Measurements from ENCODE around the gene DTX2.
"Not testable (repeated sequence)": the region's sequence is repeated elsewhere in the genome, so short reads cannot be mapped to it uniquely, and the experiment has no call there.

DNA sequence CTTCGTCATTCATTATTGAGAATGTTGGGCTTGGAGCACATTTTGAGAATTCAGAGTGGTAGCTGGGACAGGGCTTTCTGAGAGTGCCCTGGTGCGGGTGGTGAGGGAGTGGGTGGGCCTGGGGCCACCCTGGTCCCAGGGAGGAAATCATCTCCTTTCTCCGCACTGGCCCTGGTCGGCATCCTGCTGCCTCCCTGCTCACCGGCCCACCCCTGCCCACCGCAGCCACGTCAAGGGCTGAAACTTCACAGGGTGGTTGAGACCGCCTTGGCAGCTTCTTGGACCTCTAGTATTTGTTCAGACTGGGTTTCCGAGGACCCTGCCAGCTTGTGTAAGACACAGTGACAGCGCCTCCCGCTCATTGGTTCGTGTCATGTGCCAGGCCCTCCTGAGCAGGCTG is 22.9 kb downstream of the DTX2 start:
- not testable (repeated sequence) for TF ChIP-seq CEBPB (IDR thresholded peaks at IDR 0.05); KDM1A (IDR thresholded peaks at IDR 0.05; ENCODE audit: low read depth); RAD21 (conservative IDR thresholded peaks at IDR 0.05 in 1 of 2, IDR thresholded peaks at IDR 0.05 in 1 of 2); CTCF (IDR thresholded peaks at IDR 0.05); KDM5A (IDR thresholded peaks at IDR 0.05); REST (IDR thresholded peaks at IDR 0.05); BHLHE40 (IDR thresholded peaks at IDR 0.05; ENCODE audit: low read depth, low read length); POLR2A (IDR thresholded peaks at IDR 0.05; ENCODE audit: low read length); SREBF2 (IDR thresholded peaks at IDR 0.05)
- TF ChIP-seq, protein P1, sequence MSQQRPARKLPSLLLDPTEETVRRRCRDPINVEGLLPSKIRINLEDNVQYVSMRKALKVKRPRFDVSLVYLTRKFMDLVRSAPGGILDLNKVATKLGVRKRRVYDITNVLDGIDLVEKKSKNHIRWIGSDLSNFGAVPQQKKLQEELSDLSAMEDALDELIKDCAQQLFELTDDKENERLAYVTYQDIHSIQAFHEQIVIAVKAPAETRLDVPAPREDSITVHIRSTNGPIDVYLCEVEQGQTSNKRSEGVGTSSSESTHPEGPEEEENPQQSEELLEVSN (IDR thresholded peaks at IDR 0.05; ENCODE audit: borderline replicate concordance, low read depth) = not testable (repeated sequence)

Measured in A549 (cell line).